Activated CD4-positive, alpha-beta T cell treated with anti-CD3 and anti-CD28 coated beads, Interleukin-2, amount 50 U/mL, for 24 hours (primary cell): ENCODE measurements around the gene SEMA4D.

Experiments used
- DNase-seq, 2 donors: peaks; one replicate each; pipeline ENCODE4 v3.0.0-alpha.2; 2020; ENCODE audit warnings: low read depth in 1 of 2, low spot score in 1 of 2

Gene SEMA4D

GRCh38 chr9:89528540-89528939 lies 30.6 kb upstream of the SEMA4D start:
- no peak for DNase-seq

GRCh38 chr9:89528131-89528530 lies 30.2 kb upstream of the SEMA4D start:
- DNase-seq: no peak

- DNase-seq: no peak
Observed at GRCh38 chr9:89527084-89527483, 29.2 kb upstream of the SEMA4D start.

GRCh38 chr9:89526667-89527066 lies 28.8 kb upstream of the SEMA4D start:
- DNase-seq: no peak

GRCh38 chr9:89525446-89526374 lies 27.8 kb upstream of the SEMA4D start:
- DNase-seq: no peak

GRCh38 chr9:89524963-89525362 lies 27.1 kb upstream of the SEMA4D start:
- no peak for DNase-seq

- peak in 1 of 2 donors; percentile 44 for DNase-seq
Observed at GRCh38 chr9:89523948-89524347, 26.0 kb upstream of the SEMA4D start.

GRCh38 chr9:89522959-89523285 lies 25.0 kb upstream of the SEMA4D start:
- no peak for DNase-seq

GRCh38 chr9:89522261-89522958 lies 24.5 kb upstream of the SEMA4D start:
- peak in 1 of 2 donors; percentile 66 for DNase-seq

GRCh38 chr9:89519366-89519805 lies 21.5 kb upstream of the SEMA4D start:
- DNase-seq: no peak

GRCh38 chr9:89518466-89519365 lies 20.8 kb upstream of the SEMA4D start:
- DNase-seq: no peak

GRCh38 chr9:89515416-89515815 lies 17.5 kb upstream of the SEMA4D start:
- DNase-seq: no peak

GRCh38 chr9:89514956-89515355 lies 17.0 kb upstream of the SEMA4D start:
- no peak for DNase-seq

- no peak for DNase-seq
Observed at GRCh38 chr9:89514337-89514736, 16.4 kb upstream of the SEMA4D start.

GRCh38 chr9:89513837-89514236 lies 15.9 kb upstream of the SEMA4D start:
- DNase-seq: no peak

GRCh38 chr9:89512382-89512781 lies 14.5 kb upstream of the SEMA4D start:
- no peak for DNase-seq

- no peak for DNase-seq
Observed at GRCh38 chr9:89508951-89509615, 11.2 kb upstream of the SEMA4D start.

- DNase-seq: no peak
Observed at GRCh38 chr9:89505911-89506310, 8.0 kb upstream of the SEMA4D start.

- no peak for DNase-seq
Observed at GRCh38 chr9:89505048-89505447, 7.1 kb upstream of the SEMA4D start.

GRCh38 chr9:89502671-89503070 lies 4.8 kb upstream of the SEMA4D start:
- DNase-seq: no peak
